T-cell (primary cell): ENCODE results near the gene GAPVD1. TPM values are rescaled to one million over a fixed set of nuclear protein-coding genes. Genes with fewer than 3 reads are reported as not detected.
A peak's percentile ranks its signal among the peaks of the same experiment; 100 is the strongest.

Source experiments
- ATAC-seq, 4 experiments: fragments of 200-7000 bp in 3 of 4; fragments of 150-1000 bp in 1 of 4; cut with Tn5 transposase; replicated peaks in 1 of 4; 1 replicate in 3 of 4; 2 replicates in 1 of 4; pipeline ENCODE4 v1.10.0; 2021; ENCODE audit warnings: moderate library complexity in 3 of 4, mild to moderate bottlenecking in 2 of 4, moderate number of reproducible peaks in 1 of 4
- CTCF ChIA-PET, 2 donors: fragments of 300-600 bp; sonication (Branson Sonifier 250); formaldehyde crosslinking; loops; one replicate each; lab custom pipeline; 2022; ENCODE audit warnings: antibody characterized with exemption in 2 of 2; lab: Charles Lee
- POLR2A ChIA-PET, 2 donors: fragments of 300-600 bp; sonication (Branson Sonifier 250); formaldehyde crosslinking; loops; one replicate each; lab custom pipeline; 2022; ENCODE audit warnings: antibody characterized with exemption in 2 of 2; lab: Charles Lee
- DNase-seq, 35 experiments: peaks; one replicate each; pipeline versions ENCODE4 v3.0.0 to v3.0.0-alpha.2; 2013 to 2023
- H3K27ac ChIP-seq: one replicate; pipeline ENCODE4 v1.5.1; 2013; ENCODE audit warnings: low read length
- H3K27me3 ChIP-seq, 2 experiments: replicated peaks in 1 of 2; 1 replicate in 1 of 2; 2 replicates in 1 of 2; pipeline versions ENCODE4 v1.6.1 to v1.7.0; 2013; ENCODE audit warnings: low read length in 1 of 2, mixed read lengths in 1 of 2; ENCODE audit not compliant: control insufficient read depth in 2 of 2, insufficient read depth in 2 of 2; ENCODE audit errors: extremely low read depth in 1 of 2
- H3K36me3 ChIP-seq, 2 donors: 1 replicate in 1 of 2; 2 replicates in 1 of 2; pipeline versions ENCODE4 v1.6.1 to v1.7.0; 2013; ENCODE audit warnings: low read length in 1 of 2; ENCODE audit not compliant: control insufficient read depth in 2 of 2, insufficient read depth in 1 of 2; ENCODE audit errors: extremely low read depth in 1 of 2
- H3K4me1 ChIP-seq, 2 experiments: 1 replicate in 1 of 2; 2 replicates in 1 of 2; pipeline versions ENCODE4 v1.6.1 to v1.7.0; 2013; ENCODE audit warnings: low read length in 2 of 2, mixed read lengths in 1 of 2; ENCODE audit not compliant: insufficient read depth in 2 of 2, control insufficient read depth in 1 of 2; ENCODE audit errors: extremely low read depth in 1 of 2
- H3K4me3 ChIP-seq, 2 donors: 1 replicate in 1 of 2; 2 replicates in 1 of 2; pipeline versions ENCODE4 v1.5.1 to v1.7.0; 2013; ENCODE audit warnings: mild to moderate bottlenecking in 2 of 2, low read length in 1 of 2, moderate library complexity in 1 of 2; ENCODE audit not compliant: control insufficient read depth in 1 of 2; ENCODE audit errors: extremely low read depth in 1 of 2
- H3K9me3 ChIP-seq: 2 replicates; pipeline ENCODE4 v1.7.0; 2013
- H3K27ac Mint-ChIP-seq, 2 donors: one replicate each; pipeline ENCODE4 v1.8.0; 2020 to 2021; ENCODE audit warnings: mild to moderate bottlenecking in 2 of 2, mixed read lengths in 2 of 2
- H3K27me3 Mint-ChIP-seq, 2 donors: one replicate each; pipeline ENCODE4 v1.8.0; 2021 to 2022; ENCODE audit warnings: mixed read lengths in 2 of 2
- H3K36me3 Mint-ChIP-seq: one replicate; pipeline ENCODE4 v1.8.0; 2021; ENCODE audit warnings: mixed read lengths
- H3K4me1 Mint-ChIP-seq, 3 donors: one replicate each; pipeline ENCODE4 v1.8.0; 2020 to 2022; ENCODE audit warnings: mixed read lengths in 3 of 3, mild to moderate bottlenecking in 1 of 3
- H3K4me3 Mint-ChIP-seq, 3 donors: one replicate each; pipeline ENCODE4 v1.8.0; 2020 to 2022; ENCODE audit warnings: mild to moderate bottlenecking in 3 of 3, mixed read lengths in 3 of 3, moderate library complexity in 3 of 3
- H3K9me3 Mint-ChIP-seq, 3 donors: one replicate each; pipeline ENCODE4 v1.8.0; 2020 to 2022; ENCODE audit warnings: mixed read lengths in 3 of 3
- WGBS: methylation state at CpG from one replicate; pipeline ENCODE4 v1.1.5; 2013; ENCODE audit warnings: missing lambda C conversion rate; ENCODE audit not compliant: insufficient coverage; 5-methylcytosine and 5-hydroxymethylcytosine counted together
- total RNA-seq, 35 experiments: library from RNA in 6 of 35; stranded (reverse) in 6 of 35; fragments of 120-200 nt in 1 of 35; gene quantifications; one replicate each; pipeline versions ENCODE4 v1.2.1 to v1.2.4 and lab custom pipeline; 2013 to 2026

Gene GAPVD1
- total RNA-seq, 5 donors from 2014 or later (not counting 1 experiment from before 2014, with no cell fraction given) = 54.6 to 71.2 (median 57.4) TPM

GRCh38 chr9:125239631-125240597 is 21.7 kb upstream of the GAPVD1 start:
- Histone ChIP-seq H3K27me3 (no peaks in the 10 kb centered on the region), H3K27ac (peak overlapping the region; percentile 93), H3K4me1 (peaks cover 25 to 32% of the 10 kb centered on the region in 2 experiments), H3K4me3 (peak overlapping the region; percentile 83 to 99), H3K36me3 (peaks cover 4 to 45% of the 10 kb centered on the region in 2 donors), H3K9me3 (no peaks in the 10 kb centered on the region)
- peak overlapping the region; percentile 98 to 99 for H3K27ac Mint-ChIP-seq
- DNase-seq (no peak), ATAC-seq (no peak)
- no CpG with 5 or more reads among the region's 8 CpGs for WGBS
- H3K27me3 Mint-ChIP-seq = no peaks in the 10 kb centered on the region
- ChIA-PET POLR2A (interaction anchor here (0.5 to 0.7 kb wide), 5 partner anchors 12 to 299 kb away, joined by 3 to 11 read pairs (median 5); partner anchors contain the start of gene GOLGA1 (in 1 of the 2)), CTCF (interaction anchor here in 1 of 2 donors (0.6 kb wide), 1 partner anchor 23 kb away, joined by 3 read pairs; no protein-coding TSS in a partner anchor)
- H3K4me3 Mint-ChIP-seq = peak overlapping the region; percentile 92 to 100 (median 99)
- H3K36me3 Mint-ChIP-seq = peaks cover 41% of the 10 kb centered on the region
- H3K4me1 Mint-ChIP-seq = peaks cover 56 to 65% (median 59%) of the 10 kb centered on the region in 3 donors
- H3K9me3 Mint-ChIP-seq = no peaks in the 10 kb centered on the region

GRCh38 chr9:125240649-125240999 is 21.0 kb upstream of the GAPVD1 start:
- Mint-ChIP-seq H3K9me3 (no peaks in the 10 kb centered on the region), H3K27me3 (no peaks in the 10 kb centered on the region), H3K4me1 (peaks cover 50 to 58% (median 53%) of the 10 kb centered on the region in 3 donors), H3K27ac (peak overlapping the region; percentile 98 to 99), H3K36me3 (peaks cover 34% of the 10 kb centered on the region), H3K4me3 (peak overlapping the region; percentile 92 to 100 (median 99))
- ATAC-seq (peak in 3 of 4 experiments; percentile 3 to 11 (median 11)), DNase-seq (peak in 26 of 35 experiments; percentile 7 to 56 (median 21))
- peaks cover 4 to 38% of the 10 kb centered on the region in 2 donors for H3K36me3 ChIP-seq
- H3K4me3 ChIP-seq = peak overlapping the region; percentile 83 to 99
- ChIA-PET POLR2A (interaction anchor here (0.5 to 1.3 kb wide), 6 partner anchors 21 to 102 kb away, joined by 3 to 5 read pairs (median 4); partner anchors contain the start of gene GAPVD1 (in 1 of the 2)), CTCF (interaction anchor here in 1 of 2 donors (1.1 to 1.3 kb wide), 3 partner anchors 21 to 121 kb away, joined by 3 to 7 read pairs (median 5); partner anchors contain the start of gene GAPVD1)
- H3K27me3 ChIP-seq = no peaks in the 10 kb centered on the region
- peaks cover 24 to 29% of the 10 kb centered on the region in 2 experiments for H3K4me1 ChIP-seq
- WGBS = under 1% methylated on average over 30 of the region's 33 CpGs
- H3K27ac ChIP-seq = peak overlapping the region; percentile 93
- no peaks in the 10 kb centered on the region for H3K9me3 ChIP-seq

- WGBS = 0% methylated on average over 56 of the region's 59 CpGs
- Histone ChIP-seq H3K27ac (peak within 1 kb of the TSS; percentile 93), H3K27me3 (no peaks in the 10 kb centered on the region), H3K36me3 (peaks cover 4 to 32% of the 10 kb centered on the region in 2 donors), H3K4me3 (peak within 1 kb of the TSS; percentile 83 to 99), H3K4me1 (peaks cover 21 to 29% of the 10 kb centered on the region in 2 experiments), H3K9me3 (no peaks in the 10 kb centered on the region)
- DNase-seq (peak; percentile 97 to 100 (median 99)), ATAC-seq (peak; percentile 91 to 94 (median 92))
- ChIA-PET POLR2A (interaction anchor here (0.6 to 1.7 kb wide), 18 partner anchors 15 to 1482 kb away, joined by 3 to 13 read pairs (median 5); partner anchors contain the start of gene GAPVD1 (in 2 of the 2)), CTCF (interaction anchor here (0.6 to 1.3 kb wide), 7 partner anchors 20 to 130 kb away, joined by 3 to 7 read pairs (median 3); partner anchors contain the start of genes GAPVD1 (in 1 of the 2) and RABEPK (in 1 of the 2))
- peak within 1 kb of the TSS; percentile 98 to 99 for H3K27ac Mint-ChIP-seq
- no peaks in the 10 kb centered on the region for H3K27me3 Mint-ChIP-seq
- peaks cover 44 to 52% (median 47%) of the 10 kb centered on the region in 3 donors for H3K4me1 Mint-ChIP-seq
- H3K36me3 Mint-ChIP-seq = peaks cover 31% of the 10 kb centered on the region
- no peaks in the 10 kb centered on the region for H3K9me3 Mint-ChIP-seq
- H3K4me3 Mint-ChIP-seq = peak within 1 kb of the TSS; percentile 92 to 100 (median 99)
Measured at GRCh38 chr9:125241000-125241862, 20.4 kb upstream of the GAPVD1 start, which contains the start of gene HSPA5. TSS of gene HSPA5 (minus strand) at chr9:125241343. CDS start at chr9:125241126, 217 bp downstream.

- DNase-seq (peak in 3 of 35 experiments; percentile 3 to 16 (median 14)), ATAC-seq (peak in 3 of 4 experiments; percentile 1 to 6 (median 4))
- H3K27me3 ChIP-seq = no peaks in the 10 kb centered on the region
- no peaks in the 10 kb centered on the region for H3K27me3 Mint-ChIP-seq
- H3K4me3 Mint-ChIP-seq = peak overlapping the region; percentile 92 to 100 (median 99)
- no peaks in the 10 kb centered on the region for H3K9me3 ChIP-seq
- H3K9me3 Mint-ChIP-seq = no peaks in the 10 kb centered on the region
- peak overlapping the region; percentile 93 for H3K27ac ChIP-seq
- H3K36me3 ChIP-seq = peaks cover 4 to 23% of the 10 kb centered on the region in 2 donors
- ChIA-PET CTCF (interaction anchor here (0.6 to 1.3 kb wide), 7 partner anchors 19 to 129 kb away, joined by 3 to 7 read pairs (median 3); partner anchors contain the start of genes GAPVD1 (in 1 of the 2) and RABEPK (in 1 of the 2)), POLR2A (interaction anchor here (0.5 to 1.7 kb wide), 19 partner anchors 10 to 1481 kb away, joined by 3 to 13 read pairs (median 5); partner anchors contain the start of gene GAPVD1 (in 1 of the 2))
- WGBS = 22% methylated on average over 16 of the region's 27 CpGs
- H3K4me1 ChIP-seq = peaks cover 19 to 29% of the 10 kb centered on the region in 2 experiments
- peaks cover 22% of the 10 kb centered on the region for H3K36me3 Mint-ChIP-seq
- peak overlapping the region; percentile 98 to 99 for H3K27ac Mint-ChIP-seq
- peaks cover 35 to 44% (median 38%) of the 10 kb centered on the region in 3 donors for H3K4me1 Mint-ChIP-seq
- peak overlapping the region; percentile 53 to 99 for H3K4me3 ChIP-seq
Measured at GRCh38 chr9:125241863-125242739, 19.5 kb upstream of the GAPVD1 start.

GRCh38 chr9:125243792-125244260 is 17.8 kb upstream of the GAPVD1 start:
- Histone ChIP-seq H3K4me3 (no peak overlapping the region), H3K4me1 (peaks cover 8 to 14% of the 10 kb centered on the region in 2 experiments), H3K9me3 (no peaks in the 10 kb centered on the region), H3K27ac (no peak overlapping the region), H3K36me3 (peaks cover 0 to 6% of the 10 kb centered on the region in 2 donors), H3K27me3 (no peaks in the 10 kb centered on the region)
- Mint-ChIP-seq H3K27ac (no peak overlapping the region), H3K36me3 (peaks cover 6% of the 10 kb centered on the region), H3K4me1 (peaks cover 19 to 26% (median 21%) of the 10 kb centered on the region in 3 donors), H3K9me3 (no peaks in the 10 kb centered on the region), H3K4me3 (peak overlapping the region in 1 of 3 donors; percentile 44), H3K27me3 (no peaks in the 10 kb centered on the region)
- DNase-seq (no peak), ATAC-seq (no peak)
- ChIA-PET POLR2A (interaction anchor here in 1 of 2 donors (0.7 kb wide), 1 partner anchor 45 kb away, joined by 3 read pairs; no protein-coding TSS in a partner anchor), CTCF (no interaction called here)
- 94% methylated on average over 11 of the region's 15 CpGs for WGBS
